AG09309 (cell line): Measurements from ENCODE around the gene ZNF85.
"Not testable (repeated sequence)": the region's sequence is repeated elsewhere in the genome, so short reads cannot be mapped to it uniquely, and the experiment has no call there.

Experiments used
- DNase-seq: peaks from one replicate; pipeline ENCODE4 v3.0.0-alpha.2; 2010; ENCODE audit warnings: low read depth
- H3K4me3 ChIP-seq: 2 replicates; pipeline ENCODE4 v1.5.1; 2011; ENCODE audit warnings: mild to moderate bottlenecking, low read depth, low read length, moderate library complexity; ENCODE audit not compliant: control insufficient read depth
- CTCF ChIP-seq: IDR thresholded peaks from 2 replicates; pipeline ENCODE4 v1.5.1; 2011; ENCODE audit warnings: mild to moderate bottlenecking, low read depth, low read length, inconsistent platforms; ENCODE audit not compliant: insufficient read depth, control insufficient read depth; ENCODE audit errors: missing control alignments

Gene ZNF85

GRCh38 chr19:20923077-20923871, at the start of gene ZNF85:
TSS of gene ZNF85 (plus strand) at chr19:20923251. CDS start at chr19:20923401, 150 bp downstream.
- DNase-seq: peak; percentile 55
- peak within 1 kb of the TSS; percentile 96 for H3K4me3 ChIP-seq
- TF ChIP-seq CTCF: no peak

- no peak for TF ChIP-seq CTCF
- DNase-seq: no peak
- no peak overlapping the region for H3K4me3 ChIP-seq
Measured at GRCh38 chr19:20879501-20879900, 43.5 kb upstream of the ZNF85 start.

GRCh38 chr19:20912973-20913372, 10.1 kb upstream of the ZNF85 start:
- TF ChIP-seq CTCF: no peak
- no peak overlapping the region for H3K4me3 ChIP-seq
- no peak for DNase-seq

- H3K4me3 ChIP-seq: no peak overlapping the region
- no peak for DNase-seq
- TF ChIP-seq CTCF: no peak
Measured at GRCh38 chr19:20925481-20925880, 2.4 kb downstream of the ZNF85 start.

- H3K4me3 ChIP-seq: no peak overlapping the region
- DNase-seq: no peak
- no peak for TF ChIP-seq CTCF
Measured at GRCh38 chr19:20926796-20927195, 3.7 kb downstream of the ZNF85 start.

GRCh38 chr19:20928371-20928770, 5.3 kb downstream of the ZNF85 start:
- DNase-seq: peak; percentile 89
- no peak for TF ChIP-seq CTCF

GRCh38 chr19:20936322-20936947, 13.4 kb downstream of the ZNF85 start:
- not testable (repeated sequence) for H3K4me3 ChIP-seq, DNase-seq

More at GRCh38 chr19:20928371-20928770, 5.3 kb downstream of the ZNF85 start:
- H3K4me3 ChIP-seq: no peak overlapping the region

GRCh38 chr19:20952561-20953095, 29.6 kb downstream of the ZNF85 start:
- not testable (repeated sequence) for DNase-seq, H3K4me3 ChIP-seq
